Kidney tubule cell (primary cell): ENCODE measurements around the gene LDLRAD4.

Experiments
- DNase-seq: peaks from one replicate; pipeline ENCODE4 v3.0.0-alpha.2; 2018; ENCODE audit warnings: low spot score

Gene LDLRAD4

DNA sequence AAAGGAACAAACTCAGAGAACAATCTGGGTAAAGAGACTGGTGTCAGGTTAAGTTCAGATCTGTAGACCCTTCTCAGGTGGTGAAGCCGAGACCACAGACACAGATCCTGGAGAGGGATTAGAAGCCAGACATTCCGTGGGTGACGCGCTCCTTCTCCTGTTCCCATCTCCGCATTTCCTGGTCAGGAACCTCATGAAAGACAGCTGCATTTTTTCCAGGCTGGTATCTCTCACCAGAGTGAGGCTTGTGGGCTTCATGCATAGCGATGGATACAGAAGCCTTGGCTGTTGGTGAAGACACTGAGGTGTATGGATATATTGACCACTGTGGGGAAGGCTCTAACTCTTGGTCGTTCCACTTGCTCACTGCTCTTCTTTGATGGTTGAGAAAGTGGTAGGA is 355.2 kb downstream of the LDLRAD4 start:
- no peak for DNase-seq

DNA sequence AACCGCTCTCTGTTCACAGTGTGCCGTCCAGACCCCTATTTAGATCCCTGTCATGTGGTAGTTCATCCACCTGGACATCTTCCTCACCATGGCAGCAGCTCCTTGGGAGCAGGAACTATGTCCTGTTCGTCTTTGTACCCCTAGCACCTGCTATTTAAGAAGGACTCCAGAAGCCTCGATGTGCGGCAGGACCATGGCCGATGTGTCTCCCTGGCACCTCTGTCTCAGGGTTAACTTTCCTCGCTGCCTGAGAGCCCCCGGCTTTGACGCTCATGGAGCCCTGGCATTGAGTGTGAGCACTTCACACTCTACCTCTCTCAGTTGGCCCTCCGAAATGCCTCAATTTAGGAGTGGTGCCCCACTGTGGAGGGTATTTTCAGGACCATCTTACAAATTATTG is 355.8 kb downstream of the LDLRAD4 start:
- no peak for DNase-seq

DNA sequence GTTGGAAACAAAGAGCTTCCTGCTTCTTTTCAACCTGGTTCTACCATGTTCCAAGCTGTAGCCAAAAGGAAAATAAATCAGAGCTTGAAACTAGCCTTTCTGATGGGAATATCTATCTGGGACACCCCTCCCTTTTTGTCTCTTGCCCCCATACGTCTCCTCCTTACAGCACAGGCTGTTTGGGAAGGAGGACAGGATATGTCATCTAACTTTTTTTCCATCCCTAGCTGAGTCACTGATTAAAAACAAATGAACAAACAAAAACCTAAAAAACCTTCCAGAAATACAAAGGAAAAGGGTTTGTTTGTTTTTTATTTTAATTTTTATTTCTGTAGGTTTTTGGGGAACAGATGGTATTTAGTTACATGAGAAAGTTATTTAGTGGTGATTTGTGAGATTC is 356.2 kb downstream of the LDLRAD4 start:
- DNase-seq: no peak

DNA sequence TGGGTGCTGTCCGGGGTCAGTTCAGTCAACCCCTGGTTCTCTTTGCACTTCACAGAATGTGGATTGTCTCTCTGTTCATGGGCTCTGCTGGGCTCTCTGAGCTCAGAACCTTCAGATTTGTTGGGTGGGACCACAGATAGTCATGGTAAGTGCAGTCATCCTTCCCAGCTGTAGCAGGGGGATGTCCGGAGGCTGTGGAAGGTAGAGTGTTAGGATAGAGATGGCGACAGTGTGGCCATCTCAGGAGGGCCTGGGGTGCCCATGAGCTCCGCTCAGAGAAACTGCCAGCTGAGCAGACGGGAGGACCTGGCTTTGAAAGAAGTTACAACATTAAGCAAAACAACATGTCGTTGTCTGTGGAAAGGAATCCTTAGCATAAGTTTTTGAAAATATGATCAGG is 358.0 kb downstream of the LDLRAD4 start:
- DNase-seq: no peak

DNA sequence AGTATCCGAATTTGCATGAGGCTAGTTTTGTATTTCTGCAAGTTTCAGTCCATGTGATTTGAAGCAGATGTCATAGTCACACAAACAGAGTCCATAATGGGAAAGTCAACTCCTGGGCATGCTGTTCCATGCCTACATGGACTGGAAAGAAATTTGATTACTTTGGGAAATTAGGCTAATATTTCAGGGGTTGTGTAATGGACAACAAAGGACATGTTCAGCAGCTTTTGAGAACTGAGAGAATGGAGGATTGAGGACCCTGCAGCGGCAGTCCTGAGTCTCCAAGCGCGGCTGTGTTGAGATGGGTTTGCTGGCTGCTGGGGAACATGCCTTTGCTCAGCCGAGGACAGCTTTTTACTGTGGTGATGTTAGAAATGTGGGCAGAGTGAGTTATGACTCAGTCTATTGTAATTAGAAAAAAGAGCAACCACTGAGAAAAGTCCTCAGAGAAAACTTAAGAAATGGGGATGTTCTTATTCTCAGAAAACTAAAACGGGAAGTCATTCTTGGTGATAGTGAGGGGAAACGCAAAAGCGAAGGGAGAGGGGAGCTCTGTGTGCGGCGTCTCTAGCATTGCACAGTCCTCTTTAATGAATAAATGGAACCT is 358.6 kb downstream of the LDLRAD4 start:
- peak; percentile 40 for DNase-seq

DNA sequence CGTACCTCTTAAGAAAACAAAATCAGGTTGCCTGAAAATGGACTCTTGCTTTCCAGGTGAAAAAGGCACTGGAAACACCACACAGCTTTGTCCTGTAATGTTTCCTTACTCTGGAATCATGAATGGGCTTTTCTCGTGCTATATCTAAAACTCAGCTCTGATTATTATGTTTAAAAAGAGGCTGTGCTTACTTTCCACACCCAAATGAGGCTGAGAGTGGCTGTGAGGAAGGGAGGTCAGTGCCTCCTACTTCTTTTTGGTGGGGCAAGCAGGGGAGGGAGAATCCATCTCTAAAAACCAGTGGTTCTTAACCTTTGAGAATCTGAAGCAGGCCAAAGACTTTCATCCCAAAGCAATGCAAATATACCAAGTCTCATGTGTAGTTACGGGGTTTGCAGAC is 359.2 kb downstream of the LDLRAD4 start:
- DNase-seq: no peak

DNA sequence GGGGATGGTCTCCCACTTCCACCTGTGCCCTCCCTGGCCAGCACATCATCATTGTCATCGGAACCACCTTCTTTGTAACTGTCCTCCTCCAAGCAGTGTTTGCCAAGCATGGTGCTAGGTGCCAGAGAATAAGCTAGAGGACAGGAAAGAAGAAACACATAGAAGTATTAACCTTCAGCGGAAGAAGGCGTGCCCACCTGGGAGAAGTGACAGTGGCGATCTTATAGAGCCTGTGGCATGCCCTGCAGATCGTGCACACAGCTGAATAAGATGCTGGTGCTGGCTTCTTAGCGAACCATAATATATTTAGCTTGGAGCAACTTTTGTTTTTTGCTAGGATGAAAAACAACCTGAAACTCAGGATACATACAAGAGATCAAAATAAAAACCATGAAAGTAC is 359.8 kb downstream of the LDLRAD4 start:
- no peak for DNase-seq

DNA sequence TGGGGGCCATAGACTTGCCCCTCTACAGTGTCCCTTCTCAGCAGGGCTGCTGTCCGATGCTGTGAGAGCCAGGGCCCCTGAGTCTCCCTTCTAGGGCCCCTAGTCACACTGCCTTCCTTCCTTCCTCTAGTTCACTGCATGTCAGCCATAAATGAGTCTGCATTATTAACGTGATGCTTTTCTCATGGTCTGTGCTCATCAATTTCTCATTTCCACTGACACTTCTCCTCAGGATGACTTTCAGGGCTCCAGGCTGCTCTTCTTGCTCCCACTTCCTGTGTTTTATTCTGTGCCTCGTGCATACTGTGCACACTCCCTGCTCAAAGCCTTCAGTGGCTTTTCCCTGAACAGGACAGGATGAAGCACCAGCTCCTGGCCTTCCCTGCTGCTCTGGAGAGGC is 361.3 kb downstream of the LDLRAD4 start:
- no peak for DNase-seq

DNA sequence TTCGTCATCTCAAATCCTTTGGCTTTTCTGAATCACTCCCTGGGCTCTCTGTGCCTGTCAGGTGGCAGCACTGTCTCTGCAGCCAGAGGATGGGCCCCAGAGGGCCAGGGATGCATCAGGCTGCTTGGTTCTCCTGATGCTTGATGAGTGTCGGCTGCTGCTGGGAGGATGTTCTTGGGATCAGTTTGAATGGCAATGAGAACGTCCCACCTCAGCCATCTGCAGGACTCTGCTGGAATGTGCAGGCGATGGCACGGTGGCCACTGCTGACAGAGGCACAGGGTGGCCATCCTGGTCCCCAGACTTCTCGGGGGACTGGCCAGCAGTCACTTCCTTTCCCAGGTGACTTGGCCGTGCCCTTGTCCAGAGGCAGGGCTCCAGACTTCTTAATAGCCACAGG is 361.8 kb downstream of the LDLRAD4 start:
- no peak for DNase-seq

DNA sequence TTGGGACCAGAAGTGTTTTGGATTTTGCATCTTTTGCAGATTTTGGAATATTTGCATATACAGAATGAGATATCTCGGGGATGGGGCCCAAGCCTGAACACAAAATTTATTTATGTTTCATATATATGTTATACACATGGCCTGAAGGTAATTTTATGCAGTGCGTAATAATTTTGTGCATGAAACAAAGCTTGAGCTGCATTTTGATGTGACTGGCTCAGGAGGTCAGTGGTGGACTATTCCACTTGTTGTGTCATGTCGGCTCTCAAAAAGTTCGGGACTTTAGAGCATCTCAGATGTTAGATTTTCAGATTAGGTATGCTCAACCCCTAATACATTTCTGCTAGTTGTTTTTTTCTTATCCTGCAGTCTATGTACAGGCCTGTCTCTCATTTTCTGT is 362.4 kb downstream of the LDLRAD4 start:
- no peak for DNase-seq

DNA sequence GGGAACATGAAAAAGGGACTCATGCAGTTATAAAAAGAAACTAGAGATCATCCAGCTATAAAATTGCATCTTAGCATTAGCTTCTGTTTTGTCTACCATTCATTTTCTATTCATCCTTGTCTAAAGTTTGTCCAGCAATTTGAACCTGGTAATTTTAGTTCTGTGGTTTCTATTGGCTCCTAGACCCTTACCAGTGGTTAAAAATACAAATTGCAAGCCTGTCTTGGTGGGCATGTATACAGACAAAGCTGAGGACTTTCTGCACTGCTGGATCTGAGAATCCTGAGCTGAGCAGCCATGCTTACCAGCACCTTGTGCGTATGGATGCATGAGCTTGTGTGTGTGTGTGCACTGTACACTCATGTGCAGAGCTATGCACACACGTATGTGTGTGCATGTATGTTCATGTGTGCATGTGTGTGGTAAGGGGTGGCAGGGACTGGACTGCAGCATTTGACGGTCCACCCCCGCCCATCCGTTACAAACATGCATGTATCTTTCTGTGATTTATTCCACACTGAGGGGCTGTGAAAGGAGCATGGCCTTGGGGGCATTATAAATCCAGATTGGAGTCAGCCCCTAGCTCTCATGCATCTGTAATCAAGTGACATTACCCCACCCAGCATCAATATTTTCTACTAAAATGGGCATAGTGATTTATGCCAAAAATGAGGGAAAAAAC is 363.1 kb downstream of the LDLRAD4 start:
- no peak for DNase-seq

DNA sequence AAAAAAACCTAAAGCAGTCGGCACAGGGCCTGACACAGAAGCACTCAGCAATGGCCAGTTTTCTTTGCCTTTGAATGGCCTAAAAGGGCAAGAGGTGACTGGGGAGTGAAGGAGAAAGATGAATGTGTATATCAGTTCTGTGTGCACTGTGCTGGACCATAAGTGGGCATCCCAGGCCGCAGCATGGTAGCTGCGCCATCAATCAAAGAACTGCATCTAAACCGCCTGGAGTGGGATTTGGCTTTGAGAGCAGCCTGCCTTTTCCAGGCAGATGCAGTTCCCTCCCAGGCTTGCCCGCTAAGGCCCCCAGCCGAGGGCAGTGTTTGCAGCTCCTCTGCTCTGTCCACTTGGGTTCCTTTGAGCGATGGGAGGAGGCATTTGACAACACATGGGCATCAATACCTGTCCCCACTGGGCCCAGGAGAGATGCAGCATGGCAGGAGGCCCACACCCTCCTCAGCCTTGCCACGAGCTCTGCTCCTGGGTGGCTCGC is 363.7 kb downstream of the LDLRAD4 start:
- no peak for DNase-seq

DNA sequence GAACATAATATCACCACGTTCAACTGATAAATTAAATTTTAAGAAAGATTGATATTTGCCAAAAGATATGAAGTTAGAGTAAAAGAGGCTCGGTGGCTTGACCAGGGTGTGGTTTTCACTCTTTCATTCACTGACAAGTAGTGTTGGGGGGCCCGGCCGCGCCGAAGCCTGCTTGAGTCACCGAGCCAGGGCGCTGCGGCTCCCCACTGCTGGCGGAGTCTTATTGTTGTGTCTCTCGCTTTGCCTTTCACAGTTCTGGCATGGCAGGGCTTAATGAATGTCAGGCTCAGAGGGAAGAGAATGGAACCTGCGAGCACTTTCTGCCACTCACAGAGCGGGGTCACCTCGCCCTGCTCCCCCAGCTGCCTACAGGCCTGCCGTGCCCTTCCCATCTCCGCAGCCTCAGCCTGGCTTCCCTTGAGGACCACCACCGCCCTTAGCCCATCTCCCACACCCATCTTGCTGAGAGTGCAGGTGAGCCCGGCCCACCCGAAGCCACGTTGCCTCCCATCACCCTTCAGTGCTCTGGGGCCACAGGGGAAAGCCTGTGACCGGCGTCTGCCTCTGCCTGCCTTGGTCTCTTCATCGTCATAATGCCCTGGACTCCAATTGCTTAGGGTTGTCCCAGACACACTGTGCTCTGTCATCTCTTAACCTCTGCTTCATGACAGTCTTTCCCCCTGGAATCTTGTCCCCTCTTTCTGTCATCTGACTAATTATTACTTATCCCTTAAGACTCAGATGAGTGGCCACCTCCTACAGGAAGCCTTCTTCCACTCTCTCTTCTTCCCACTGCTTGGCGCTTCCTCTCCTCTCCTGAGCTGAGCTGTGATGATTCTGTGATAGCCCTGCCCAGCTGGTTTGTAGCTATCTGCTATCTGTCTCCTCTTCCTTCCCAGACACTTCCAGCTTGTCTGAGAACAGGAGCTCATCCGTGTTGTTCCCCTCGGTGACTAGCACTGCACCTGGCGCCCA is 365.3 kb downstream of the LDLRAD4 start:
- no peak for DNase-seq

DNA sequence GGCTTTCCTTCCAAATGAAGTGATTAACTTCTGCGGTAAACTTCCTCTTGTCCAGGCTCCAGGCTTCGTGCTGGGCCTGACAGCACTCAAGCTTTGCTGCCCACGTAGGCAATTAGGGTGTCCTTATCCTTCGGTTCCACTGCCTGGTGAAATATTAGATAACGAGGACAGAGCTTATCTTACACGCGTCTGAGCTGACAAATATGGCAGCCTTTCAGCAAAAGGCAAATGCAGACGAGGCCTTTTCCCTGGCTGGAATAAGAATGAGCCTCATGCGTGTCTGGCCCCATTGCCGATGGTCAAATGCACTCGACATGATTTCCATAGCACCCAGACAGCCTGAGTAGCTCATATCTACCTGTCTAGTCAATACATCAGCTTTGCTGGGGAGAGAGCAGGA is 366.3 kb downstream of the LDLRAD4 start:
- DNase-seq: no peak

DNA sequence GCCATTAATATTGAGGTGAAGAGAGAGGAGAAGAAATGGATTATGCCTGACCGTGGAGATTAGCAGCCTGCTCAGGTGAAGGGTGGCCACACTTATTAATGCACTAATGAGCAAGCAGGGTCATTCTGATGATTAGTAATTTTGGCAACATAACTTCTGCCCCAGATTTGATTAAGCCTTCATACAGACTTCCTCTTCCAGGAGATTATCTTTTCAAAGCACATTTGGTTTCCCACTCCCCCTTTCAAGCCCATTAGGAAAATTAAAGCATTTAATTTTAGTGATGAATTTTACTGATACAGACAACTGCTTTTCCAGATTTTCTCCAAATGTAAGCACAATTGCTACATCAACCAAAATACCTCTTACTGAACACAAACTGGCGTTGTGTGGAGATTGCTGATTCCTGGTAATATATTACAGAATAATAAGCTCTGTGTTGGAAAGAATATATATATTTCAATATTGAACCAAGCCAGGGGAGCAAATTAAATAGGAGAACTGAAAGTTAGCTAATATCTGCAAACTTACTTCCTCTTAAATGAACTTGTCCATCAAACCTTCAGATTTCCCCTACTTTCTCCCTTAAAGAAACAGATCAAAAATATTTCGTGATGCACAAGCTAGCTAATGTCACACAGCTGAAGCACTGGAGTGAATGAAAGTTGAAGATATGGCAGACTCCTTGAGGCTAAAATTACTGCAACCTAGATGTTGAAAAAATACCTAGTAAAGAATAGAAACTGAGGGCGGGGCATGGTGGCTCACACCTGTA is 367.0 kb downstream of the LDLRAD4 start:
- DNase-seq: no peak

DNA sequence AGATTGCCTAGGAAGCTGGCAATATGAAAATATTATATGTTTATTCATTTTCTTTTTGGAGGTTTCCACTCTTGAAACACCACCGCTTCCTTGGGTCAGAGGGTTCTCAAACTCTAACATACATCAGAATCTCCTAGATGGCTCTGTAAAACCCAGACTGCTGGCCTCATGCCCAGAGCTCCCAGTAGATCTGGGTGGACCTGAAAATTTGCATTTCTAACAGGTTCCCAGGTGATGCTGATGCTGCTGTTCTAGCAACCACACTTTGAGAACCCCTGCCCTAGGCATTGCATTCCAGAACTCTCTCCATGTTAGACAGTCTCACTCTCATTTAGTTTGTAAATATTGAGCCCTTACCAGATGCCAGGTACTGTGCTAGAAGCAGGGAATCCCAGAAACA is 368.4 kb downstream of the LDLRAD4 start:
- DNase-seq: no peak

DNA sequence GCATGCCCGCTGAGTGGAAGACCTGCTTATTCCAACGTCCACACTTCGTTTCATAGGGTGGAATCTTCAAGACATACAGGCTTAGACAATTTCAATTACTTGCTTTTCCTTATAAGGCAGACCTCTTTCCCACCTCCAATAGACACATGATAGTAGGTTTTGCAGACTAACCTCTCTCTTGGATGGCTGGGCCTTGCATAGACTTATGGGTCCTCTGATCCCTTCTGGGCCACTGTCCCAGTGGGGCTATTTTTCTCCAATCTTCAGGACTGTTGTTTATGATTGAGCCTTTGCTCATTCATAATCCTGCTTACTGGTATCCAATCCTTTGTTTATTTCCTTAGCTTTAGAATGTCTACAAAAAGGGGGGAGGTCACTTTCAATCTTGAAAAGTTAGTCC is 368.9 kb downstream of the LDLRAD4 start:
- DNase-seq: no peak

DNA sequence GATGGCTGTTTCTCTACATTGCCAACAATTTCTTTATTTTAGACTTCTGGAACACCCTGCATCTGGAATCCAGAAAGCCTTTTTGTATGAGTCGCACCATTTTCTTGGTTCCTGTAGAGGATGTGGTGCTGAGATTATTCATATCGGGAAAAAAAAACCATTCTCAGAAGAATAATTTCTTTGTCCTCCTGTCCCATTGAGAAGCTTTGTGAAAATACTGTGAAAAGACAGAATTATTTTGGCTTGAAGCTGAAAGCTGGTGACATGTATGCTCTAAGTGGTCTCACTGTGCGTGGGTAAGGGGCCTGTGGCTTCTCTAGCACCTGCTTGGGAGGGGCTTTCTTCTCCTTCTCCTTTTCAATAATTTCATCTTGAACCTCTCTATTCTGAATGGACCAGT is 369.4 kb downstream of the LDLRAD4 start:
- DNase-seq: no peak

DNA sequence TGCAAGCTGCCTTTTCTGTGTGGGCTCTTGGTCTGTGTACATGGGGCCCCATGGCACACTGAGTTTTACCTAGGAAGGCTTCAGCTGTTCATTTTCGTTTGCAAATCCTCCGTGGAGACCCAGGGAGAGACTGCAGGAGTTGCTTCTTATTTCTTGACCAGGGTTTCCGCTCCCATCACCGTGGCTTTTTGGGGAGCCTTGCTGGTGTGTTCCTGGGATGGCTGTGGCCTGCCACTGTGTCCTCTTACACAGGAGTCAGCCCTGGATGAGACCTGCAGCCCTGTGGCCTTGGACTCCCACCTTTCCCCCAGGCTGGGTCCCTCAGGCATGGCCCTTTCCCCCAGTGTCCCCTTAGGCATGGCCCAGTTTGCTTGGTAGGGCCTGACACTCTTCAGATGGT is 370.8 kb downstream of the LDLRAD4 start:
- DNase-seq: no peak

DNA sequence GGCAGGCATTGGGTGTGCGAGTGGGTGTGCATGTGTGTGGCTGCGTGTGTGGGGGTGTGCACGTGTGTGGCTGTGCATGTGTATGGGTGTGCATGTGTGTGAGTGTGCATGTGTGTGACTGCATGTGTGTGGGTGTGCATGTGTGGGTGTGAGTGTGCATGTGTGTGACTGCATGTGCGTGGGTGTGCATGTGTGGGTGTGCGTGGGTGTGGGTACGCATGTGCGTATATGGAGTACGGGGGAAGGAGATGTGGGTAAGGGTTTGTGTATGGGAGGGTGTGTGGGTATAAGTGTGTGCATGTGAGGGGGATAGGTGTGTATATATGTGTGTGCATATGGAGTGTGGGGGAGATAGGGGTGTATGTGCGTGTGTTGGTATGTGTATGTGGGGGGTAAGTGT is 371.4 kb downstream of the LDLRAD4 start:
- DNase-seq: no peak

DNA sequence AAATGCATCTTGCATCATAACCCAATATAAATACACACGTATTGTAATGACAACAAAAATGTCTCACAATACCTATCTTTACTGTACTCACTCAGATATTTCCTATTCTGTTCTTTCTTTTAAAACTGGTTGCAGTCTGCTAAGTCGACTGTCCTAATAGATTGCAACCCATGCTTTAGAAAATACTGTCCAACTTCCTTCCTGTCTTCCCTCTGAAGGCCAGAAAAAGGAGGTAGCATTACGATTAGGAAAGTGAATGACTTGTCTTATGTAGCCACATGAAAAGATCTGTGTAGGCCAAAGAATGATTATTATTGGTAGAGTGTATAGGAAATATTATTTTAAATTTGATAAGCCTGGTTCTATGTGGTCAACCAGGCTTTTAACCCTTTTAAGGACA is 373.7 kb downstream of the LDLRAD4 start:
- DNase-seq: no peak

DNA sequence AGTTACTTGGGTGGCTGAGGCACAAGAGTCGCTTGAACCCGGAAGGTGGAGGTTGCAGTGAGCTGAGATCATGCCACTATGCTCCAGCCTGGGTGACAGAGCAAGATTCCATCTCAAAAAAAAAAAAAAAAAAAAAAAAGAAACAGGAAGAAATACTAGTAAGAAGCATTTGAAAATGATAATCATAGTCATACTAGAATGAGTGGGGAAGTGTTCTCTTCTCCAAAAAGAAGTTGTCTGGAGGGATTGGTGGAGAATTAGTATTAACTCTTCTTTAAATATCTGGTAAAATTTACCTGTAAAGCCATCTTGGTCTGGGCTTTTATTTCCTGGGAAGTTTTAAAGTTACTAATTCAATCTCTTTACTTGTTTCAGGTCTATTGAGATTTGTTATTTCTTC is 376.0 kb downstream of the LDLRAD4 start:
- DNase-seq: no peak
